WI38 (cell line): ENCODE results near the gene HNRNPM.
"Not testable (repeated sequence)": the region's sequence is repeated elsewhere in the genome, so short reads cannot be mapped to it uniquely, and the experiment has no call there.

Source experiments
- H3K4me3 ChIP-seq: 2 replicates; pipeline ENCODE4 v1.5.1; 2011; ENCODE audit warnings: low read depth, mild to moderate bottlenecking, control low read depth, low read length
- CTCF ChIP-seq: IDR thresholded peaks from 2 replicates; pipeline ENCODE4 v1.5.1; 2012; ENCODE audit warnings: low read depth, mild to moderate bottlenecking, control low read depth, low read length

HNRNPM gene

GRCh38 chr19:8398311-8398771, 46.4 kb upstream of the HNRNPM start:
- no peak overlapping the region for H3K4me3 ChIP-seq
- no peak for TF ChIP-seq CTCF

GRCh38 chr19:8399681-8400188, 45.0 kb upstream of the HNRNPM start:
- TF ChIP-seq CTCF = no peak
- H3K4me3 ChIP-seq = no peak overlapping the region

- TF ChIP-seq CTCF = no peak
- no peak overlapping the region for H3K4me3 ChIP-seq
Observed at GRCh38 chr19:8401981-8402411, 42.8 kb upstream of the HNRNPM start.

- no peak overlapping the region for H3K4me3 ChIP-seq
- TF ChIP-seq CTCF = no peak
Observed at GRCh38 chr19:8403098-8403819, 41.5 kb upstream of the HNRNPM start.

GRCh38 chr19:8403820-8404109, 41.0 kb upstream of the HNRNPM start:
- no peak overlapping the region for H3K4me3 ChIP-seq
- TF ChIP-seq CTCF = no peak

- no peak for TF ChIP-seq CTCF
- H3K4me3 ChIP-seq = no peak overlapping the region
Observed at GRCh38 chr19:8404391-8405151, 40.2 kb upstream of the HNRNPM start.

- H3K4me3 ChIP-seq = not testable (repeated sequence)
Observed at GRCh38 chr19:8410718-8411117, 34.1 kb upstream of the HNRNPM start.
